IPS-NIHi7 (cell line): ENCODE measurements around the gene AMBP.
"Not testable (repeated sequence)": the region's sequence is repeated elsewhere in the genome, so short reads cannot be mapped to it uniquely, and the experiment has no call there.

Source experiments
- DNase-seq: peaks from one replicate; pipeline ENCODE4 v3.0.0; 2012; ENCODE audit warnings: mixed read lengths; ENCODE audit errors: extremely low spot score

The AMBP gene

GRCh38 chr9:114092336-114092735 lies 14.2 kb upstream of the AMBP start:
- no peak for DNase-seq

- DNase-seq = no peak
Observed at GRCh38 chr9:114091711-114092110, 13.6 kb upstream of the AMBP start.

GRCh38 chr9:114090798-114091197 lies 12.7 kb upstream of the AMBP start:
- DNase-seq = no peak

GRCh38 chr9:114089206-114089840 lies 11.2 kb upstream of the AMBP start:
- DNase-seq = no peak

GRCh38 chr9:114088571-114089170 lies 10.6 kb upstream of the AMBP start:
- DNase-seq = no peak

GRCh38 chr9:114087721-114088120 lies 9.6 kb upstream of the AMBP start:
- no peak for DNase-seq

GRCh38 chr9:114086607-114087006 lies 8.5 kb upstream of the AMBP start:
- DNase-seq = no peak

GRCh38 chr9:114086009-114086408 lies 7.9 kb upstream of the AMBP start:
- DNase-seq = no peak

- DNase-seq = no peak
Observed at GRCh38 chr9:114085387-114085789, 7.3 kb upstream of the AMBP start.

GRCh38 chr9:114084282-114085073 lies 6.4 kb upstream of the AMBP start:
- no peak for DNase-seq

GRCh38 chr9:114083666-114084065 lies 5.6 kb upstream of the AMBP start:
- DNase-seq = no peak

- DNase-seq = not testable (repeated sequence)
Observed at GRCh38 chr9:114082763-114083412, 4.8 kb upstream of the AMBP start.

GRCh38 chr9:114082017-114082762 lies 4.1 kb upstream of the AMBP start:
- DNase-seq = peak; percentile 92

GRCh38 chr9:114081441-114082016 lies 3.4 kb upstream of the AMBP start:
- DNase-seq = no peak

- no peak for DNase-seq
Observed at GRCh38 chr9:114080773-114081440, 2.8 kb upstream of the AMBP start.

- no peak for DNase-seq
Observed at GRCh38 chr9:114080195-114080772, 2.2 kb upstream of the AMBP start.

- DNase-seq = no peak
Observed at GRCh38 chr9:114078781-114079156, 669 bp upstream of the AMBP start.

- DNase-seq = no peak
Observed at GRCh38 chr9:114077162-114077837, 800 bp downstream of the AMBP start.

- no peak for DNase-seq
Observed at GRCh38 chr9:114076237-114077161, 1.6 kb downstream of the AMBP start.
